Cardiac fibroblast (primary cell): ENCODE results near the gene UBAC1.

Experiments
- DNase-seq, 2 donors: peaks; one replicate each; pipeline versions ENCODE4 v3.0.0 to v3.0.0-alpha.2; 2010; ENCODE audit warnings: low read depth in 2 of 2
- H3K4me3 ChIP-seq, 2 donors: replicated peaks in 1 of 2; 1 replicate in 1 of 2; 2 replicates in 1 of 2; pipeline ENCODE4 v1.5.1; 2011; ENCODE audit warnings: low read depth in 2 of 2, low read length in 2 of 2, mild to moderate bottlenecking in 2 of 2, moderate library complexity in 1 of 2
- CTCF ChIP-seq: IDR thresholded peaks from one replicate; pipeline ENCODE4 v1.5.1; 2011; ENCODE audit warnings: low read depth, mild to moderate bottlenecking, low read length, inconsistent platforms

Gene UBAC1

GRCh38 chr9:136002215-136002614 is 41.0 kb upstream of the UBAC1 start:
- TF ChIP-seq CTCF: no peak
- no peak overlapping the region for H3K4me3 ChIP-seq
- DNase-seq: no peak

GRCh38 chr9:136001231-136001630 is 40.1 kb upstream of the UBAC1 start:
- DNase-seq: no peak
- no peak overlapping the region for H3K4me3 ChIP-seq
- no peak for TF ChIP-seq CTCF

GRCh38 chr9:135998410-135999071 is 37.4 kb upstream of the UBAC1 start:
- no peak for DNase-seq
- H3K4me3 ChIP-seq: no peak overlapping the region

GRCh38 chr9:135998016-135998380 is 36.8 kb upstream of the UBAC1 start:
- H3K4me3 ChIP-seq: no peak overlapping the region
- no peak for TF ChIP-seq CTCF
- DNase-seq: no peak

More at GRCh38 chr9:135998410-135999071, 37.4 kb upstream of the UBAC1 start:
- TF ChIP-seq CTCF: no peak

GRCh38 chr9:135997090-135998015 is 36.2 kb upstream of the UBAC1 start:
- no peak overlapping the region for H3K4me3 ChIP-seq
- TF ChIP-seq CTCF: no peak
- DNase-seq: no peak

GRCh38 chr9:135995816-135996215 is 34.6 kb upstream of the UBAC1 start:
- H3K4me3 ChIP-seq: no peak overlapping the region
- no peak for TF ChIP-seq CTCF
- DNase-seq: no peak
